ENCODE data around the gene HIC1.

HIC1 gene

DNA sequence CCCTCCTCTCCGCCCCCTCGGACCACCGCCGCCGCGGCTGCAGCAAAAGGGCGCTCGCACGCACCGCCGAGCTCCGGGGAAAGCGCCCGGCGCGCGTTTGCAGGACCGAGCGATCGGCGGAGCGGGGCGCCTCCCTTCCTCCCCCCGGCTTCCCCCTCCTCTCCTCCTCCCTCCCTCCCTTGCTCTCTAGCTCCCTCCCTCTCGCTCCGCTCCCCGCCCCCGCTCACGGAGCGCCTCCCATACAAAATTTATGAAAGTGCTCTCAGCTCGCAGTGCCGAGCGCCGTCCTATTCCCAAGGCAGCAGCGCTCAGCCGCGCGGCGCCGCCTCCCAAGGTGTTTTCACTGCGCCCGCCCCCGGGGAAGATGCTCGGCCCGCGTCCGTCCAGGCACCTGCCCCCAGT, 29.7 kb upstream of the HIC1 start, which contains the start of gene RTN4RL1:
RTN4RL1 (minus strand) TSS at position 115 of the 402 bp plus-strand sequence. CDS start 469 bp downstream, outside the sequence.
- TF ChIP-seq GABPA (IDR thresholded peaks at IDR 0.05; ENCODE audit: low read depth) (no peak), SPI1 (IDR thresholded peaks at IDR 0.05; ENCODE audit: borderline replicate concordance, low read depth) (no peak), POLR2AphosphoS5 (IDR thresholded peaks at IDR 0.05; ENCODE audit: low read depth) (no peak)
- TF ChIP-seq, protein P1, sequence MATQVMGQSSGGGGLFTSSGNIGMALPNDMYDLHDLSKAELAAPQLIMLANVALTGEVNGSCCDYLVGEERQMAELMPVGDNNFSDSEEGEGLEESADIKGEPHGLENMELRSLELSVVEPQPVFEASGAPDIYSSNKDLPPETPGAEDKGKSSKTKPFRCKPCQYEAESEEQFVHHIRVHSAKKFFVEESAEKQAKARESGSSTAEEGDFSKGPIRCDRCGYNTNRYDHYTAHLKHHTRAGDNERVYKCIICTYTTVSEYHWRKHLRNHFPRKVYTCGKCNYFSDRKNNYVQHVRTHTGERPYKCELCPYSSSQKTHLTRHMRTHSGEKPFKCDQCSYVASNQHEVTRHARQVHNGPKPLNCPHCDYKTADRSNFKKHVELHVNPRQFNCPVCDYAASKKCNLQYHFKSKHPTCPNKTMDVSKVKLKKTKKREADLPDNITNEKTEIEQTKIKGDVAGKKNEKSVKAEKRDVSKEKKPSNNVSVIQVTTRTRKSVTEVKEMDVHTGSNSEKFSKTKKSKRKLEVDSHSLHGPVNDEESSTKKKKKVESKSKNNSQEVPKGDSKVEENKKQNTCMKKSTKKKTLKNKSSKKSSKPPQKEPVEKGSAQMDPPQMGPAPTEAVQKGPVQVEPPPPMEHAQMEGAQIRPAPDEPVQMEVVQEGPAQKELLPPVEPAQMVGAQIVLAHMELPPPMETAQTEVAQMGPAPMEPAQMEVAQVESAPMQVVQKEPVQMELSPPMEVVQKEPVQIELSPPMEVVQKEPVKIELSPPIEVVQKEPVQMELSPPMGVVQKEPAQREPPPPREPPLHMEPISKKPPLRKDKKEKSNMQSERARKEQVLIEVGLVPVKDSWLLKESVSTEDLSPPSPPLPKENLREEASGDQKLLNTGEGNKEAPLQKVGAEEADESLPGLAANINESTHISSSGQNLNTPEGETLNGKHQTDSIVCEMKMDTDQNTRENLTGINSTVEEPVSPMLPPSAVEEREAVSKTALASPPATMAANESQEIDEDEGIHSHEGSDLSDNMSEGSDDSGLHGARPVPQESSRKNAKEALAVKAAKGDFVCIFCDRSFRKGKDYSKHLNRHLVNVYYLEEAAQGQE (IDR thresholded peaks at IDR 0.05; ENCODE audit: insufficient replicate concordance, low read depth) = no peak
- TF ChIP-seq, protein P2, sequence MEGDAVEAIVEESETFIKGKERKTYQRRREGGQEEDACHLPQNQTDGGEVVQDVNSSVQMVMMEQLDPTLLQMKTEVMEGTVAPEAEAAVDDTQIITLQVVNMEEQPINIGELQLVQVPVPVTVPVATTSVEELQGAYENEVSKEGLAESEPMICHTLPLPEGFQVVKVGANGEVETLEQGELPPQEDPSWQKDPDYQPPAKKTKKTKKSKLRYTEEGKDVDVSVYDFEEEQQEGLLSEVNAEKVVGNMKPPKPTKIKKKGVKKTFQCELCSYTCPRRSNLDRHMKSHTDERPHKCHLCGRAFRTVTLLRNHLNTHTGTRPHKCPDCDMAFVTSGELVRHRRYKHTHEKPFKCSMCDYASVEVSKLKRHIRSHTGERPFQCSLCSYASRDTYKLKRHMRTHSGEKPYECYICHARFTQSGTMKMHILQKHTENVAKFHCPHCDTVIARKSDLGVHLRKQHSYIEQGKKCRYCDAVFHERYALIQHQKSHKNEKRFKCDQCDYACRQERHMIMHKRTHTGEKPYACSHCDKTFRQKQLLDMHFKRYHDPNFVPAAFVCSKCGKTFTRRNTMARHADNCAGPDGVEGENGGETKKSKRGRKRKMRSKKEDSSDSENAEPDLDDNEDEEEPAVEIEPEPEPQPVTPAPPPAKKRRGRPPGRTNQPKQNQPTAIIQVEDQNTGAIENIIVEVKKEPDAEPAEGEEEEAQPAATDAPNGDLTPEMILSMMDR (IDR thresholded peaks at IDR 0.05; ENCODE audit: insufficient read depth, low read length) = no peak
- peak in 1 of 2 experiments; percentile 31 for DNase-seq (ENCODE audit: low read depth in 1 of 2, low spot score in 1 of 2)

DNA sequence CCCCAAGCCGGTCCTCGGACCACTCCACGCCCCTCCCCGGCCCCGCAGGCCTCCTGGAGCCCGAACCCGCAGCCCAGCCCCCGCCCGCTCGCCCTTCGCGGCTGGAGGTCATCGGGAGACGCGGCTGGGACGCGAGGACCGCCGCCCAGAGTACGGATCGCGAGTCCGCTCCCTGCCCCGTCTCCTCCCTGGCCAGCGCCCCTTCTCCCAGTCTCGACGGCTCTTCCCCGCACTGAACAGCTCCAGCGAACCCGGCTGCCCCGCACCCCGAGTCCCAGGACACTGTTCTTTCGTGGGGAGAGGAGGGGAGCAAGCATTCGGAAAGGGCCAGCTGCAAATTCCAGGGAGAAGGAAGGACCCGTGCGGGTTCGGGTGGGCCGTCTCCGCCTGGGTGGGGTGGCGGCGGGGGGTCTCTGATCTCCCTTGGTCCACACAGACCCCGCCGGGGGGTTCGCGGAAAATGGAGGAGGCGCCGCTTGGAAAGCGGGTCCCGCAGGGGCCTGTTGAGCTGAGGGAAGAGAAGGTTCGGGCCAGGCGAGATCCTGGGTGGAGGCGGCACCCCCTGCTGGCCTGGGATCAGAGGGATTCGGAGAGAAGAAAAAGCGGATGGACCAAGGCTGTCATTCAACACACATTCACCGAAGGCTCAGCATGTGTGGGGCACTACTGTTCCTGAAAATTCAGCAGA, 29.1 kb upstream of the HIC1 start:
- peak overlapping the region; percentile 23 for H3K4me3 ChIP-seq (replicated peaks; ENCODE audit: insufficient read depth, low read length)
- TF ChIP-seq, protein P2 (IDR thresholded peaks at IDR 0.05; ENCODE audit: insufficient read depth, low read length) = no peak
- TF ChIP-seq, protein P1 (IDR thresholded peaks at IDR 0.05; ENCODE audit: insufficient replicate concordance, low read depth) = no peak
- TF ChIP-seq SPI1 (IDR thresholded peaks at IDR 0.05; ENCODE audit: borderline replicate concordance, low read depth) (no peak), POLR2AphosphoS5 (IDR thresholded peaks at IDR 0.05; ENCODE audit: low read depth) (no peak), GABPA (IDR thresholded peaks at IDR 0.05; ENCODE audit: low read depth) (no peak)
- peaks cover 8% of the 10 kb centered on the region for H3K27me3 ChIP-seq (ENCODE audit: insufficient read depth, poor library complexity, severe bottlenecking)
- DNase-seq (ENCODE audit: low read depth in 1 of 2, low spot score in 1 of 2) = peak in 1 of 2 experiments; percentile 25
- no peak overlapping the region for H3K27ac ChIP-seq (replicated peaks)

More for the DNA sequence above, 29.7 kb upstream of the HIC1 start, which contains the start of gene RTN4RL1:
- Histone ChIP-seq H3K27ac (replicated peaks) (no peak within 1 kb of the TSS), H3K27me3 (ENCODE audit: insufficient read depth, poor library complexity, severe bottlenecking) (peaks cover 8% of the 10 kb centered on the region), H3K4me3 (replicated peaks; ENCODE audit: insufficient read depth, low read length) (peak within 1 kb of the TSS; percentile 23)

DNA sequence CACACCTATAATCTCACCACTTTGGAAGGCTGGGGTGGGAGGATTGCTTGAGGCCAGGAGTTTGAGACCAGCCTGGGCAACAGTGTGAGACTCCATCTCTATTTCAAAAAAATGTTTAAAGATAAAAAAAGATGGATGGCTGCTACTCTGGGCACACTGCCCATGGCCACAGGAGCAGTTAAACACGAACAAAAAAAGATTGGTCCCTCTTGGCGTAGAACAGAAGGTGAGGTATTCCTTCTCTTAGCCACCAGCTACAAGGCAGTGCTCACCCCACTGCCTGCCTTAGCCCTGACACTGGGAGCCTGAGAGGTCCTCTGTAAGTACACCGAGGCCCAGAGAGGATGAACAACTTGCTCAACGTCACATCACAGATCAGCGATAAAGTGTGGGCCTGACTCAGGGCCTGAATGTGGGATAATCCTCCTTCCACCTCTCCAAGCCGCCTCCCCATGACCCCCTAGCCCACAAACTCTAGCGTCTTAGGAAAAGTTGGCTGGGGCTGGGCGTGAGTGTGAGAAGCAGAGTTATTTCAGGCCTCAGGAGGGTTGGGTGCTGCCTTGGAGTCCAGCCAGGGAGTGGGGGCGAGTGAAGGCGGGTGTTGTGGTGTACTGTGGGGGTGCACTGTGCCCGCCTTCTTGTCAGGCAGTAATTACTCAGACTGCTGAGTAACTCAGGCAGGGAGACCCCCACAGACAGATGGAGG, 27.2 kb upstream of the HIC1 start:
- no peak overlapping the region for H3K4me3 ChIP-seq (replicated peaks; ENCODE audit: insufficient read depth, low read length)
- no peak for DNase-seq (ENCODE audit: low read depth in 1 of 2, low spot score in 1 of 2)
- peaks cover 8% of the 10 kb centered on the region for H3K27me3 ChIP-seq (ENCODE audit: insufficient read depth, poor library complexity, severe bottlenecking)
- H3K27ac ChIP-seq (replicated peaks) = no peak overlapping the region
- TF ChIP-seq, protein P2 (IDR thresholded peaks at IDR 0.05; ENCODE audit: insufficient read depth, low read length) = no peak
- TF ChIP-seq POLR2AphosphoS5 (IDR thresholded peaks at IDR 0.05; ENCODE audit: low read depth) (no peak), GABPA (IDR thresholded peaks at IDR 0.05; ENCODE audit: low read depth) (no peak), SPI1 (IDR thresholded peaks at IDR 0.05; ENCODE audit: borderline replicate concordance, low read depth) (no peak)
- TF ChIP-seq, protein P1 (IDR thresholded peaks at IDR 0.05; ENCODE audit: insufficient replicate concordance, low read depth) = no peak

All from HL-60 (cell line).